BE2C (cell line): ENCODE results near the gene TEX14.
"Not testable (repeated sequence)": the region's sequence is repeated elsewhere in the genome, so short reads cannot be mapped to it uniquely, and the experiment has no call there.

Experiments used
- DNase-seq: peaks from one replicate; pipeline ENCODE4 v3.0.0-alpha.2; 2020
- H3K27me3 ChIP-seq: fragments of 250-450 bp; sonication (Bioruptor Pico); 2 replicates; pipeline ENCODE4 v1.5.1; 2020; ENCODE audit warnings: mild to moderate bottlenecking
- H3K36me3 ChIP-seq: fragments of 250-450 bp; sonication (Bioruptor Pico); 2 replicates; pipeline ENCODE4 v1.5.1; 2020; ENCODE audit warnings: mild to moderate bottlenecking
- H3K4me1 ChIP-seq: fragments of 250-450 bp; sonication (Bioruptor Pico); 2 replicates; pipeline ENCODE4 v1.5.1; 2020
- H3K4me3 ChIP-seq: 2 replicates; pipeline ENCODE4 v1.5.1; 2011; ENCODE audit warnings: low read depth, low read length
- H3K9me3 ChIP-seq: fragments of 250-450 bp; sonication (Bioruptor Pico); 2 replicates; pipeline ENCODE4 v1.5.1; 2020
- CTCF ChIP-seq: IDR thresholded peaks from 2 replicates; pipeline ENCODE4 v1.5.1; 2012; ENCODE audit warnings: mild to moderate bottlenecking, low read depth, low read length

Gene TEX14

GRCh38 chr17:58560511-58560910, 131.3 kb downstream of the TEX14 start:
- no peak overlapping the region for H3K4me3 ChIP-seq
- no peaks in the 10 kb centered on the region for H3K36me3 ChIP-seq
- H3K27me3 ChIP-seq, result no peaks in the 10 kb centered on the region; the same call in 1 of the 2 replicates
- DNase-seq, result no peak
- H3K9me3 ChIP-seq, result no peaks in the 10 kb centered on the region
- TF ChIP-seq CTCF, result no peak
- no peaks in the 10 kb centered on the region for H3K4me1 ChIP-seq

GRCh38 chr17:58557981-58558380, 133.9 kb downstream of the TEX14 start:
- no peak for TF ChIP-seq CTCF
- H3K4me1 ChIP-seq, result no peaks in the 10 kb centered on the region
- no peaks in the 10 kb centered on the region for H3K27me3 ChIP-seq
- H3K4me3 ChIP-seq, result no peak overlapping the region
- no peaks in the 10 kb centered on the region for H3K36me3 ChIP-seq
- no peak for DNase-seq
- no peaks in the 10 kb centered on the region for H3K9me3 ChIP-seq

- H3K27me3 ChIP-seq, result no peaks in the 10 kb centered on the region
- no peaks in the 10 kb centered on the region for H3K4me1 ChIP-seq
- TF ChIP-seq CTCF, result no peak
- DNase-seq, result no peak
- no peaks in the 10 kb centered on the region for H3K36me3 ChIP-seq
- no peak overlapping the region for H3K4me3 ChIP-seq
- H3K9me3 ChIP-seq, result no peaks in the 10 kb centered on the region
Observed at GRCh38 chr17:58556833-58557250, 135.0 kb downstream of the TEX14 start.

DNA sequence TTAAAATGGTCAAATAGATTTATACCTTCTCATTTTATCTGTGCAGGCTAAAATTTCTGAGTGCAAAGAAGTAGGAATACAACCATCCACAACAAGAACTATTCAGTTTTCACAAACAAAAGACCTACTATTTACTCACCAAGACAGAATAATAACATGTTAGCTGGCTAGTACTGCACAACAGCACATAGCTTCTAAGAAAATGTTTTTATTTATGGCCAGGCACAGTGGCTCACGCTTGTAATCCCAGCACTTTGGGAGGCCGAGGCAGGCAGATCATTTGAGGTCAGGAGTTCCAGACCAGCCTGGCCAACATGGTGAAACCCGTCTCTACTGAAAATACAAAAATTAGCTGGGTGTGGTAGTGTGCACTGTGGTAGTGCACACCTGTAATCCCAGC, 136.7 kb downstream of the TEX14 start:
- DNase-seq, H3K4me1 ChIP-seq, H3K27me3 ChIP-seq, H3K36me3 ChIP-seq, H3K4me3 ChIP-seq, H3K9me3 ChIP-seq: not testable (repeated sequence)

DNA sequence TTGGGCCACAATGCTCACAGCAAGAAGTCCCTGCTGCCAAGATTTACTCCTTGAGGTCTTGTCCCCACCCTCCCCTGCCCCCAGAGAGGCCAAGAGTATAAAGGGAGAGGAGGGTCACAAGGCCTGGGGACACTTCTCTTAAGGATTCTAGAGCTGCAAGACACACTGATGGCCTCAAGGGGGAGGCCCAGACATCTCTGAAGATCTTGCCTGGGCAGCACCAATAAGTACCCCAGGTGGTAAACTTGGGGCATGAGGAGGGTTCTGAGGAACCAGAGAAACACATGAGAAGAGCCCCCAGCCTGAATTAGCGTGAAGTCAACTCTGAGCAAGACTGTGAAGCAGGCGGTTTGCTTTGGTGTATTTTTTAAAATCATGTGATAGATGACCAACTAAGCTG, 150.6 kb downstream of the TEX14 start:
- H3K4me3 ChIP-seq, result no peak overlapping the region
- no peaks in the 10 kb centered on the region for H3K4me1 ChIP-seq
- no peak for DNase-seq
- no peaks in the 10 kb centered on the region; the same call in 1 of the 2 replicates for H3K9me3 ChIP-seq
- H3K36me3 ChIP-seq, result no peaks in the 10 kb centered on the region
- peak; percentile 18; the same call in 1 of the 2 replicates for TF ChIP-seq CTCF
- peaks cover 14% of the 10 kb centered on the region for H3K27me3 ChIP-seq

GRCh38 chr17:58539698-58540097, 152.1 kb downstream of the TEX14 start:
- Histone ChIP-seq H3K36me3 (no peaks in the 10 kb centered on the region), H3K4me3 (no peak overlapping the region)
- no peak for DNase-seq

More at GRCh38 chr17:58539698-58540097, 152.1 kb downstream of the TEX14 start:
- H3K4me1 ChIP-seq, result no peaks in the 10 kb centered on the region
- H3K27me3 ChIP-seq, result peaks cover 12% of the 10 kb centered on the region
- TF ChIP-seq CTCF, result no peak
- no peaks in the 10 kb centered on the region; the same call in 1 of the 2 replicates for H3K9me3 ChIP-seq
